Lung (tissue), 12 donors: ENCODE results near the gene SSNA1. TPM values are rescaled to one million over a fixed set of nuclear protein-coding genes. Genes with fewer than 3 reads are reported as not detected.

Experiments used
- ATAC-seq: fragments of 200-7000 bp; cut with Tn5 transposase; one replicate; pipeline ENCODE4 v1.9.1; 2020; ENCODE audit warnings: moderate number of reproducible peaks; ENCODE audit not compliant: insufficient read depth, low FRiP score
- DNase-seq, 3 donors: peaks; one replicate each; pipeline ENCODE4 v3.0.0-alpha.2; 2013 to 2017
- H3K27ac ChIP-seq, 2 donors: one replicate each; pipeline ENCODE4 v1.5.1; 2013; ENCODE audit warnings: mild to moderate bottlenecking in 2 of 2, moderate library complexity in 2 of 2, control low read depth in 1 of 2, inconsistent platforms in 1 of 2, low read depth in 1 of 2, low read length in 1 of 2
- H3K27me3 ChIP-seq, 3 donors: one replicate each; pipeline ENCODE4 v1.5.1; 2013; ENCODE audit warnings: low read length in 2 of 3; ENCODE audit not compliant: control insufficient read depth in 3 of 3, insufficient read depth in 3 of 3
- H3K36me3 ChIP-seq, 4 donors: one replicate each; pipeline ENCODE4 v1.5.1; 2013; ENCODE audit warnings: low read length in 4 of 4, mild to moderate bottlenecking in 1 of 4, moderate library complexity in 1 of 4; ENCODE audit not compliant: control insufficient read depth in 4 of 4, insufficient read depth in 4 of 4
- H3K4me1 ChIP-seq, 5 donors: one replicate each; pipeline ENCODE4 v1.5.1; 2013; ENCODE audit warnings: low read length in 5 of 5, mild to moderate bottlenecking in 2 of 5, moderate library complexity in 1 of 5; ENCODE audit not compliant: control insufficient read depth in 5 of 5, insufficient read depth in 5 of 5
- H3K4me3 ChIP-seq: one replicate; pipeline ENCODE4 v1.5.1; 2013; ENCODE audit warnings: mild to moderate bottlenecking, control low read depth, moderate library complexity
- H3K9ac ChIP-seq, 2 donors: one replicate each; pipeline ENCODE4 v1.5.1; 2013; ENCODE audit warnings: low read length in 2 of 2, control low read depth in 1 of 2; ENCODE audit not compliant: insufficient read depth in 1 of 2
- H3K9me3 ChIP-seq, 4 donors: one replicate each; pipeline ENCODE4 v1.5.1; 2013; ENCODE audit warnings: low read length in 3 of 4, mild to moderate bottlenecking in 1 of 4, moderate library complexity in 1 of 4; ENCODE audit not compliant: control insufficient read depth in 4 of 4, insufficient read depth in 3 of 4
- CTCF ChIP-seq: IDR thresholded peaks from 2 replicates; pipeline ENCODE4 v1.5.1; 2012; ENCODE audit warnings: mild to moderate bottlenecking; ENCODE audit errors: control extremely low read depth, extremely low read depth
- WGBS, 2 donors: extraction: QIAGEN DNeasy Blood & Tissue Kit; methylation state at CpG; one replicate each; pipeline ENCODE4 v1.1.7; 2013; 5-methylcytosine and 5-hydroxymethylcytosine counted together
- polyA plus RNA-seq, 2 donors: library from polyadenylated mRNA; stranded (reverse); fragments of 200-250 nt; gene quantifications; one replicate each; pipeline ENCODE4 v1.2.1, GENCODE V29; 2013
- total RNA-seq, 2 donors: library from RNA; depleted of rRNA in 1 of 2; stranded (reverse); fragments of >200 nt in 1 of 2; gene quantifications; one replicate each; pipeline ENCODE4 v1.2.1, GENCODE V29; 2014 to 2021
- donor health status: control.
- donor health status: control.
- donor health status: Bipolar disorder and iron deficiency.
- donor health status: healthy.
- donor health status: DM: yes; HTN: yes; CAD: no.

The SSNA1 gene
- total and polyA plus RNA-seq, 4 donors: 40.8 to 144 (median 101) TPM

GRCh38 chr9:137168573-137168903 is 19.9 kb upstream of the SSNA1 start:
- H3K9me3 ChIP-seq: no peaks in the 10 kb centered on the region
- H3K4me3 ChIP-seq: no peak overlapping the region
- H3K4me1 ChIP-seq: peaks cover 0 to 16% (median 0%) of the 10 kb centered on the region in 5 donors
- H3K27me3 ChIP-seq: peaks cover 9 to 46% (median 26%) of the 10 kb centered on the region in 3 donors
- 1% methylated on average over 26 to 36 of the region's 36 CpGs for WGBS, 2 donors
- TF ChIP-seq CTCF: no peak
- ATAC-seq (no peak), DNase-seq (no peak)
- no peaks in the 10 kb centered on the region for H3K36me3 ChIP-seq
- H3K9ac ChIP-seq: no peak overlapping the region
- H3K27ac ChIP-seq: no peak overlapping the region

- Histone ChIP-seq H3K36me3 (no peaks in the 10 kb centered on the region), H3K4me1 (peaks cover 0 to 16% (median 0%) of the 10 kb centered on the region in 5 donors), H3K4me3 (no peak overlapping the region), H3K27ac (no peak overlapping the region), H3K9ac (no peak overlapping the region), H3K27me3 (peaks cover 9 to 40% (median 23%) of the 10 kb centered on the region in 3 donors), H3K9me3 (no peaks in the 10 kb centered on the region)
- 0 to 1% methylated on average over 81 to 124 of the region's 124 CpGs for WGBS, 2 donors
- peak; percentile 44 to 73 (median 46) for DNase-seq
- TF ChIP-seq CTCF: no peak
- no peak for ATAC-seq
Measured at GRCh38 chr9:137168904-137169856, 19.3 kb upstream of the SSNA1 start.

GRCh38 chr9:137169896-137170358 is 18.5 kb upstream of the SSNA1 start, which contains the start of gene LRRC26:
Gene LRRC26 (minus strand): TSS chr9:137170051. CDS start chr9:137169943, 108 bp downstream.
- DNase-seq (no peak), ATAC-seq (no peak)
- no peaks in the 10 kb centered on the region for H3K36me3 ChIP-seq
- no peak within 1 kb of the TSS for H3K27ac ChIP-seq
- no peak within 1 kb of the TSS for H3K9ac ChIP-seq
- H3K4me1 ChIP-seq: peaks cover 0 to 17% (median 0%) of the 10 kb centered on the region in 5 donors
- peaks cover 9 to 37% (median 21%) of the 10 kb centered on the region in 3 donors for H3K27me3 ChIP-seq
- no peak within 1 kb of the TSS for H3K4me3 ChIP-seq
- no peak for TF ChIP-seq CTCF
- WGBS, 2 donors: 11 to 23% methylated on average over 30 to 41 of the region's 41 CpGs
- H3K9me3 ChIP-seq: no peaks in the 10 kb centered on the region
